ENCODE data around the gene SPATA31E1.

Gene SPATA31E1

DNA sequence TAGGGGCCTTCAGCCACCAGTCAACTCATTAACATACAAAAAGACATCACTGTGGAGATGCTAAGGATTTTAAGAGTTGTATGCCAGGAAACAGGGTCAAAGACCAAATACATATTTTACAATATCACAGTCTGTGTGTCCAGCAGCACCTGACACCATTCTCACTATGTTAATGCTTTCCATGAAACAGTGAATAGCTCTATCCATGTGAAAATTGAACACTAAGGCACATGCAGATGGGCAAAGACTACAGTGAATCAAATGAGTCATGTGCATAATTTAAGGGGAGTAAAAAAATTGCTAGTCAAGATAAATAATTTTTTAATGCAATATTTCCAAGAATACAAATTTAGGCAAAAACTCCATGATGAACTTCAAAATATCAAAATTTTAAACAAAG lies 7.6 kb upstream of the SPATA31E1 start:
- no peak overlapping the region for H3K4me3 ChIP-seq (ENCODE audit: low read depth, low read length)
- DNase-seq (ENCODE audit: low read depth): no peak
- TF ChIP-seq, protein P1, sequence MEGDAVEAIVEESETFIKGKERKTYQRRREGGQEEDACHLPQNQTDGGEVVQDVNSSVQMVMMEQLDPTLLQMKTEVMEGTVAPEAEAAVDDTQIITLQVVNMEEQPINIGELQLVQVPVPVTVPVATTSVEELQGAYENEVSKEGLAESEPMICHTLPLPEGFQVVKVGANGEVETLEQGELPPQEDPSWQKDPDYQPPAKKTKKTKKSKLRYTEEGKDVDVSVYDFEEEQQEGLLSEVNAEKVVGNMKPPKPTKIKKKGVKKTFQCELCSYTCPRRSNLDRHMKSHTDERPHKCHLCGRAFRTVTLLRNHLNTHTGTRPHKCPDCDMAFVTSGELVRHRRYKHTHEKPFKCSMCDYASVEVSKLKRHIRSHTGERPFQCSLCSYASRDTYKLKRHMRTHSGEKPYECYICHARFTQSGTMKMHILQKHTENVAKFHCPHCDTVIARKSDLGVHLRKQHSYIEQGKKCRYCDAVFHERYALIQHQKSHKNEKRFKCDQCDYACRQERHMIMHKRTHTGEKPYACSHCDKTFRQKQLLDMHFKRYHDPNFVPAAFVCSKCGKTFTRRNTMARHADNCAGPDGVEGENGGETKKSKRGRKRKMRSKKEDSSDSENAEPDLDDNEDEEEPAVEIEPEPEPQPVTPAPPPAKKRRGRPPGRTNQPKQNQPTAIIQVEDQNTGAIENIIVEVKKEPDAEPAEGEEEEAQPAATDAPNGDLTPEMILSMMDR (IDR thresholded peaks at IDR 0.05; ENCODE audit: insufficient read depth, low read depth, low read length, missing control alignments): no peak

DNA sequence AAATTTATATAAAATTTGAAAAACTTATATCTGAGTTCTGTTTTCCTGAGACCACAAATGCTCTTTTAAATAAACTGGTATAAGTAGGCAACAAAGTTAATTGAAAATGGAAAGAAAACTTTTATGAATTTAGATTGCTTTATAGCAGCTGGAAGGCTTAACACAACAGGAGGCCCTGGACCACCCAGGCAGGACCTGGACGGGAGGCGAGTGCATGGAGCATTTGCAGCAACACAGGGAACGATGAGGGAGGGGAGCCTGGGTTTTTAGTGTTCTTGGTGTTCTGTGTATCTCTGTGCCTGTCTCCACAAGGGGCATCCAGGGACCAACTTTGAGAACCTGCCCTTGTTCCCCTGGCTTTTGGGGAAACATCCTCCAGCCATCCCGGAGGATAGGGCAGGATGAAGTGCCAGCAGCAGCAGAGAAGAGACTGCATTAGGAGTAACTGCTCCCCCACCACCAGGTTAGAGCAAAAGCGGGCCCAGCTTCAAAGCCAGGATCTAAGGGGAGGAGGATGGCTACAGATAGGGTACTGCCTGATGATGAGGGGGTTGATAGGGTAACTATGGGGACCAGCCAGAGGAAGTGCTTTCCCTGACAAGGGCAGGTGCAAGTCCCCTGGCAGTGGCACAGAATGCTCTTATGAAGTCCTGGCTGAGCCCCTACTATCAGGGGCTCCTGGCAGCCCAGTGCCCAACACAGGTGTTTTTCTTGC lies 6.7 kb upstream of the SPATA31E1 start:
- DNase-seq (ENCODE audit: low read depth): no peak
- H3K4me3 ChIP-seq (ENCODE audit: low read depth, low read length): no peak overlapping the region
- TF ChIP-seq, protein P1 (IDR thresholded peaks at IDR 0.05; ENCODE audit: insufficient read depth, low read depth, low read length, missing control alignments): no peak

DNA sequence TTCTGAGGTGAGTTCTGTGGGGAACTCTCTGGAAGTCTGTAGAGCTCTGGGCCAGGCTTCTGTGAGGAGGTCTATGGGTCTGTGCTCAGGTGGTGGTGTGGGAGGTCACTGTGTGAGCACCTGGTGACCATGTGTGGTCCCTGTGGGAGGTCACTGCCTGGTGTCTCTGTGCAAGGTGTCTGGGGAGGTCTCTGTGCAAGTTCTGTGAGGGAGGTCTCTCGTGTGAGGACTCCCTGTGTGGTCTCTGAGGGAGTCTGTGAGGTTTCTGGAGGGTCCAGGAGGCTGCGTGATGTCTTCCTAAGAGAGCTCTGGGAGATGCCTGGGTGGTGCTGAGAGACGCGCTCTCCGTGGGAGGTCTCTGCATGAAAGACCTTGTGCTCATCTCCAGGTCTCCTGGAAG lies 6.0 kb upstream of the SPATA31E1 start:
- no peak for DNase-seq (ENCODE audit: low read depth)
- TF ChIP-seq, protein P1 (IDR thresholded peaks at IDR 0.05; ENCODE audit: insufficient read depth, low read depth, low read length, missing control alignments): no peak
- H3K4me3 ChIP-seq (ENCODE audit: low read depth, low read length): no peak overlapping the region

DNA sequence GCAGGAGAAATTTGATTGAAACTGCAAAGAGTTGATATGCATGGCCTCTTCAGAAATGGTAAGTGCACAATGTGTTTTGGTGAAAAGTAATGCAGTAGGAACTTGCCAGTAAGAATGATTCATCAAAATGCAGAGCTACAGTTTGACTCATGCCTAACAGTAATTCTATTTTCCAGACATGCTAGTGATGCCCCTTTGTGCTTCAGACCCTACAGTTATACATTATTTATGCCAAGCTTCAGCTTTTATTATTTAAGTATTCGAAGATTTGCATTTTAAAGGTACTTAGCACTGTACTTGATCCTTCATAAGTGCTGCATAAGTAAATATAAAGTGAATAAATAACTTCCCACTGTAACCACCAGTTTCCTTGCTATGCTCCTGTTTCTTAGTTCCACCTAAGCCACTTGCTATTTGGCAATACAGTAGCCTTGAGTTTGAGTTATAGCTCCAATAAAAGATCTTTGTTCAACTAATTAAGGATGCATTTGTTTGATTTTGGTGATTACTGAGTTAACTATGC lies 3.6 kb upstream of the SPATA31E1 start:
- H3K4me3 ChIP-seq (ENCODE audit: low read depth, low read length): no peak overlapping the region
- TF ChIP-seq, protein P1 (IDR thresholded peaks at IDR 0.05; ENCODE audit: insufficient read depth, low read depth, low read length, missing control alignments): no peak
- no peak for DNase-seq (ENCODE audit: low read depth)

DNA sequence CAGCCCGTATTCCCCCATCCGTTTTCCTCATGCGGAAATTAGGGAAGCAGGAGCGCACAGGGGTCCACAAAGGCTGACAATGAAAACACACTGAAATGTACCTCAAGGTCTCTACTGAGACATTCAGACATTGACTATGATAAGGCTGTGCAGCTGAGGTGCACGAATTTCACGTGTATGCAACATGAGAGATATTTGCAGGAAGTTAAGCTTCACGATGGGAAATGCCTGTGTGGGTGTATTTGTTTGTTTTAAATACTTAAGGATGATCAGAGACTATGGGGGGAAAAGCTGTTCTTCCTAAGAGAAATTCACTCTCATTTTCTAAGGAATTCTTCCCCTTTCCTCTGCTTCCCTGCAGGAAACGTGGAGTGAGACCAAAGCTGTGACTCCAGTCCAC lies 2.6 kb upstream of the SPATA31E1 start:
- TF ChIP-seq, protein P1 (IDR thresholded peaks at IDR 0.05; ENCODE audit: insufficient read depth, low read depth, low read length, missing control alignments): no peak
- DNase-seq (ENCODE audit: low read depth): no peak

DNA sequence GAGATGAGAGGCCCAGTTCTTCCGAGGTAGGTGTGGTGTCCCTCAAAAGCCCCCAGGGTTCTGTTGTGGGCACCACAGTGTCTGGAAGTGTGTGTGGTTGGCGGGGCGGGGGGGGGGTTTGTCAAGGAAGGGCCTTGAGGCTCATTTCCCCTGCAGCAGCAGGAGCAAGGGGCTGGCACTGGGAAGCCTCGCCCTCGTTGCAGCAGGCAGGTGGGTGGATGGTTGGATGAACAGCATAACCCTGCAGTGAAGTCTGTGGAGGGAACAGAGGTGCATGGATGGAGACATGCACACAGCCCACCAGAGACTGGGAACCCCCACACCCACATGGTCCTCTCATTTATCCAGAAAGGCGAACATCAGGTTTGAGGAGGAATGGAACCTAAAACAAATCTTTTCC lies 2.0 kb upstream of the SPATA31E1 start:
- no peak for DNase-seq (ENCODE audit: low read depth)
- TF ChIP-seq, protein P1 (IDR thresholded peaks at IDR 0.05; ENCODE audit: insufficient read depth, low read depth, low read length, missing control alignments): no peak

More for the DNA sequence above, 2.6 kb upstream of the SPATA31E1 start:
- no peak overlapping the region for H3K4me3 ChIP-seq (ENCODE audit: low read depth, low read length)

DNA sequence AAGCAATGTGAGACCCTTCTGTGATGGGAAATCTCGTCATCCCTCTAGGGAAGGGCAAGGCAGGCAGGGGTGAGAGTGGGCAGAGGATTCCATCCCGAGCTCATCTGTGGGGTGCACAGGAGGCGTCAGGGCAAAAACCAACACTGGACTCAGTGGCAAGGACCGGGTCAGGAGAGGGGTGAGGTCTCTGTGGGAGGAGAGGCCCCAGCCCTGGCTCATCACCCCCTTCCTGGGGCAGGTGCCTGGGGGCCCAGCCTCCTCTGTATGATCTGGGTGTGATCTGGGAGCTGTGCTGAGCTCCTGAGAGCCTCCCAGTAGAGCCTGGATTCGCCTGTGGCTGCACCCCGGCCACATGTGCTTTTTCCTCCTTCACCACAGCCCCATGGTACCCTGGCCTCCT lies 597 bp downstream of the SPATA31E1 start:
- TF ChIP-seq, protein P1 (IDR thresholded peaks at IDR 0.05; ENCODE audit: insufficient read depth, low read depth, low read length, missing control alignments): no peak
- no peak for DNase-seq (ENCODE audit: low read depth)
- H3K4me3 ChIP-seq (ENCODE audit: low read depth, low read length): no peak overlapping the region

More for the DNA sequence above, 2.0 kb upstream of the SPATA31E1 start:
- no peak overlapping the region for H3K4me3 ChIP-seq (ENCODE audit: low read depth, low read length)

Data from GM12865 (cell line).